T-helper 2 cell treated with Interferon-gamma antibody and Interleukin-4, amounts not matched to agents 100 ng/mL and 5 ng/mL, for 36 hours (primary cell): ENCODE measurements around the gene RMP24.

Source experiments
- intact Hi-C: fragments of 100-400 bp; cut with micrococcal nuclease; formaldehyde crosslinking; loops from one replicate; pipeline ENCODE4 v1.15.1; 2023

The RMP24 gene

GRCh38 chr18:35972197-35973000 lies at the start of gene RMP24:
RMP24 (plus strand) TSS chr18:35972679.
- intact Hi-C loops: loop anchor here (1.0 to 10.0 kb wide), 12 partner anchors 22 to 1110 kb away; partner anchors contain the start of genes ELP2, INO80C, KIAA1328 and MAPRE2

DNA sequence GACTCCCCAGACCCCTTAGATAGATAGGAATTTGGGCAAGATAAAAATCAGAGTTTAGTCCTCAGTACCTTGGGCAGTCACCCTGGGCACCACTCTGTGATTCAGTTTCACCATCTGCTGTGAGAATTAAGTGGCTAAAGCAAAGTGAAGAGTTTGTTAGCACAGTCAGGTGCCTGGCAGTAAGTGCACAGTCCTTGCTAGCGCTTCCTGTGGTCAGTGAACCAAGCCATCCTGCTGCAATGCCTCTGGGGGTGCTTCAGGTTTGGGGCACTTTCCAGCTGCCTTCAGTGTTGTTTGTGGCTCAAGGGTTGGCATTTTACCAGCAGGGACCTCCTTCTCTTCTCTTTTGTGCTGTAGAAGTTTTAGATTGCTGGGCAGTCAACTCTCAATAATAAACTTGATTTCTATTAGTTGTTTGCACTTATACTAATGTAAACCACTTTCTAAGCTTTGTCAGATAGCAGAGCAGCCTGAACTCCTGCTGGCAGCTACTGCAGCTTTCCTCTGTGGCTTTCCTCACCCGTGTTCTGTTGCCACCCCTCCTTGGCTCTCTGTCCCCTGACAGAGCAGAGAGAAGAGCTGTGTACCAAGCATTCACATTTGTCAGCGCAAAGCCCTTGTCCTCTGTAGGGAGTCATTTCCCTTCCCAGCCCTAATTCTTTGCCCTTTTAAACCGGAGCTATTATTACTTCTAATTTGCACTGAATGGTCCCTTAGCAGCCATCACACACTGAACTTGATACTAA lies 48.4 kb upstream of the RMP24 start:
- intact Hi-C loops: no loop called here

- intact Hi-C loops: no loop called here
These were observed 45.6 kb upstream of the RMP24 start for GRCh38 chr18:35926884-35927283.

DNA sequence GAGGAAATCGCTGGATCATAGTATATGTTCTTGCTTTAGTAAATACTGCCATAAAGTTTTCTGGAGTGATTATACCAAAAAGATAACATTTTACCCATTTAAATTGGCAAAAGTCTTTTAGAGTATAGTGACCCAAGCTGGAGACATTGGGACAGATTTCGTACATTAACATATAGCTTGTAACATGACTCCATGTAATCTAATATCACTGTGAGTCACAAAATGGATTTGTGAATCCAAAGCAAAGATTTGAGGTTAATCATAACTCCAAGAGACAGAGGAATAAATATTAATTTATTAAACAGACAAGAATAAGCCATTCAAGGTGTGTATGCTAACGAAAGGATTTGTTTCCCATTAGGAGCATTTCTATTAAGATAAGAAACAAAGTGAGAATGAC lies 45.0 kb upstream of the RMP24 start:
- intact Hi-C loops: no loop called here

DNA sequence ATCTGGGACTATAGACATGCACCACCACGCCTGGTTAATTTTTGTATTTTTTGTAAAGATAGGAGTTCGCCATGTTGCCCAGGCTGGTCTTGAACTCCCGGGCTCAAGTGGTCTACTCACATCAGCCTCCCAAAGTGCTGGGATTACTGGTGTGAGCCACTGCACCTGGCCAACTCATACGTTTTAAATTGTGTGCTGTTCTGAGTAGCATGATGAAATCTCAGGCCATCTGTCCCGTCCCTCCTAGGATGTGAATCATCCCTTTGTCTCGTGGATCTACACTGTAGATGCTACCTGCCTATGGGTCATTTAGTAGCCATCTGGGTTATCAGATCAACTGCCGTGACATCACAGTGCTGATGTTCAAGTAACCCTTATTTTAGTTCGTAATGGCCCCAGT lies 38.5 kb upstream of the RMP24 start:
- intact Hi-C loops: no loop called here

- intact Hi-C loops: no loop called here
These were observed 37.6 kb upstream of the RMP24 start for GRCh38 chr18:35934891-35935290.

DNA sequence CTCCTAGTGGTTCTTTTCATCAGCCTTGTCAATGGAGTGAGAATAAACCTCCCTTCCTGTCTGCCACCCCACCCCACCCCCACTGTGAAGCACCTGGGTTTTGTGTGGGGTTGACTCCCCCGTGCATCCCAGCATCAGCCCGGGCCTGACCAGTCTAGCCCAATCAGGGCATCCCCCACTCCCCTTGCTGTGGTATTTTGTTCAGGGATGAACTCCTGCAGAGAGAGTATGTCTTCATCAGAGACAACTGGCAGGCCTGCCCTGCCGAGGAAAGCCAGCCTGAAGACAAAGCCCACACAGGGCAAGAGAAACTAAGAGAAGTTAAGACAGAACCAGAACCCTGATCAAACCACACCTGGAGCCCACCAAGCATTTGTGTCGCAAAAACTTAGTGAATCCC lies 36.7 kb upstream of the RMP24 start:
- intact Hi-C loops: no loop called here

DNA sequence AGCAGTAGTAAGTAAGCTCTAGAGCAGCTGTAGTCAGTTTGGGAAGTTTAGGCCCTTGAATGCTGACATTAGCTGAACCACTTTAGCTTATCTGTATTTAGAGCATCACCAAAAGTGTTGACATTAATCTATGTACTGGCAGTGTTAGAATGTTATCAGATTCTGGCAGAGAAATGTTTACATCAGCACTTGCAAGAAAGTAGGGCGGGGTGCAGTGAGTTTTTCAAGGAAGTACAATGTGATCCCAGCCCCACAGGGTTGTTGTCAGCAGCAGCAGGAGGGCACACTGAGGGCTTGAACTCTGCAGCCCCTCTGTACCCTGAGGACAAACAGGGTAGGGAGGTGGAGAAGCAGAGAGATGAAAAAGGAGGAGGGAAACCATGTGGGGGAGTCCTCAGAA lies 35.5 kb upstream of the RMP24 start:
- intact Hi-C loops: no loop called here

GRCh38 chr18:35938158-35938557 lies 34.3 kb upstream of the RMP24 start:
- intact Hi-C loops: no loop called here

- intact Hi-C loops: no loop called here
These were observed 33.9 kb upstream of the RMP24 start for GRCh38 chr18:35938562-35938961.

GRCh38 chr18:35939138-35939537 lies 33.3 kb upstream of the RMP24 start:
- intact Hi-C loops: no loop called here

GRCh38 chr18:35941299-35941698 lies 31.2 kb upstream of the RMP24 start:
- intact Hi-C loops: no loop called here

- intact Hi-C loops: no loop called here
These were observed 30.3 kb upstream of the RMP24 start for GRCh38 chr18:35942133-35942532.

DNA sequence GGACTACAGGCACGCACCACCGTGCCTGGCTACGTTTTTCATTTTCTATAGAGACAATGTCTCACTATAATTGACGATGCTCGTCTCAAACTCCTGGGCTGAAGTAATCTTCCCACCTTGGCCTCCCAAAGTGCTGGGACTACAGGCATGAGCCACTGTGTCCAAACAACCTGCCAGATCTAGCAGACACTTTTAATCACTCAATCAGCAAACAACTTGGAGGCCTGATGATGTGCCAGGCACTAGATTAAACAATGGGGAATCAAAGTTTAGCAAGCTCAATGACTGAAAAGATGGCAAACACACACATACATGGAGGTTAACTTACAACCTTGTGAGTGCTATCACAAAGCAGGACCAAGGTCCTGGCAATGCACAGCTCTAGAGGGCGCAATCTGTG lies 29.8 kb upstream of the RMP24 start:
- intact Hi-C loops: no loop called here

GRCh38 chr18:35948080-35948479 lies 24.4 kb upstream of the RMP24 start:
- intact Hi-C loops: no loop called here

- intact Hi-C loops: no loop called here
These were observed 23.4 kb upstream of the RMP24 start for GRCh38 chr18:35949090-35949489.

GRCh38 chr18:35949903-35950627 lies 22.4 kb upstream of the RMP24 start:
- intact Hi-C loops: loop anchor here (1.0 to 10.0 kb wide), 4 partner anchors 22 to 715 kb away; partner anchors contain the start of gene RMP24

DNA sequence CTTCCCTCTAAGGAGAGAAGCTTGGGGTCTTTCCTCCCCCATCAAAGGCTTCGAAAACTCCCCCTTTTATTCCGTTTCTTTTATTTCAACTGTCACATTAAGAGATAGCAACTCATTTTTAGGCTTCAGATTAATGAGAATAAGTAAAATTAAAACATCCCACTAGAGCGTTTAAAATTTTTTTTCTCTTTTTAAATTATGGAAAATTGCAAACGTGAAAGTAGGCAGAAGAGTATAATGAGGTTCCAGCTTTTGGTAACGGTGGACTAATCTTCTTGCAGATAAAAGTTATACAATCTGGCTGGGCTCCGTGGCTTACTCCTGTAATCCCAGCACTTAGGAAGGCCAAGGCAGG lies 21.9 kb upstream of the RMP24 start:
- intact Hi-C loops: loop anchor here (1.0 to 10.0 kb wide), 4 partner anchors 22 to 716 kb away; partner anchors contain the start of gene RMP24

- intact Hi-C loops: loop anchor here (10.0 kb wide), 1 partner anchor 719 kb away; no protein-coding TSS in a partner anchor
These were observed 18.8 kb upstream of the RMP24 start for GRCh38 chr18:35953688-35954087.

GRCh38 chr18:35956226-35956625 lies 16.3 kb upstream of the RMP24 start:
- intact Hi-C loops: loop anchor here (10.0 kb wide), 1 partner anchor 721 kb away; no protein-coding TSS in a partner anchor

- intact Hi-C loops: no loop called here
These were observed 10.2 kb upstream of the RMP24 start for GRCh38 chr18:35962320-35962719.

GRCh38 chr18:35964319-35964718 lies 8.2 kb upstream of the RMP24 start:
- intact Hi-C loops: no loop called here
